ENCODE measurements around the gene GRIN2B.

DNA sequence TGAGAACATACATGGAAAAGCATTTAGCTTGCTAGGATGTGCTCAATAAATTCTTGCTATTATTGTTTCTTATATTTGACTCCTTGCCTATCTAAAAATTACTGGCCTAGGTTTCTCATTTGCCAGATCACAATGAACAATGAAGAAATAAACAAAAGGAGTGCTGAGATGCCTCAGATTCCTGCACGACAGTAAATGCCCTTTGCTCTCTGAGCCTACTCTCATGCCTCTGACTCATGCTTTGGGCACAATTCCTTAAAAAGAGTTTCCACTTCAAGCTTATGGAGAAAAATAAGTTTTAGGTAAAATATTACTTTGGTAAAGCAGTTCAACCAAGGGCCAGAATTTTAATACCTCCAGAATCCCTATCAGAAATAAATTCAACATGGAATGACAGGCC is 30.9 kb downstream of the GRIN2B start:
- TF ChIP-seq, protein P1, sequence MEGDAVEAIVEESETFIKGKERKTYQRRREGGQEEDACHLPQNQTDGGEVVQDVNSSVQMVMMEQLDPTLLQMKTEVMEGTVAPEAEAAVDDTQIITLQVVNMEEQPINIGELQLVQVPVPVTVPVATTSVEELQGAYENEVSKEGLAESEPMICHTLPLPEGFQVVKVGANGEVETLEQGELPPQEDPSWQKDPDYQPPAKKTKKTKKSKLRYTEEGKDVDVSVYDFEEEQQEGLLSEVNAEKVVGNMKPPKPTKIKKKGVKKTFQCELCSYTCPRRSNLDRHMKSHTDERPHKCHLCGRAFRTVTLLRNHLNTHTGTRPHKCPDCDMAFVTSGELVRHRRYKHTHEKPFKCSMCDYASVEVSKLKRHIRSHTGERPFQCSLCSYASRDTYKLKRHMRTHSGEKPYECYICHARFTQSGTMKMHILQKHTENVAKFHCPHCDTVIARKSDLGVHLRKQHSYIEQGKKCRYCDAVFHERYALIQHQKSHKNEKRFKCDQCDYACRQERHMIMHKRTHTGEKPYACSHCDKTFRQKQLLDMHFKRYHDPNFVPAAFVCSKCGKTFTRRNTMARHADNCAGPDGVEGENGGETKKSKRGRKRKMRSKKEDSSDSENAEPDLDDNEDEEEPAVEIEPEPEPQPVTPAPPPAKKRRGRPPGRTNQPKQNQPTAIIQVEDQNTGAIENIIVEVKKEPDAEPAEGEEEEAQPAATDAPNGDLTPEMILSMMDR (IDR thresholded peaks at IDR 0.05; ENCODE audit: low read depth, low read length, poor library complexity, severe bottlenecking), result no peak
- no peak for TF ChIP-seq EZH2phosphoT487 (IDR thresholded peaks at IDR 0.05; ENCODE audit: borderline replicate concordance, low read length)

Measured in DOHH2 (cell line).